LoVo (cell line): ENCODE measurements around the gene INTS1.
A peak's percentile ranks its signal among the peaks of the same experiment; 100 is the strongest.
"Not testable (repeated sequence)": the region's sequence is repeated elsewhere in the genome, so short reads cannot be mapped to it uniquely, and the experiment has no call there.

Source experiments
- DNase-seq: peaks from one replicate; pipeline ENCODE4 v3.0.0-alpha.2; 2016; ENCODE audit warnings: low spot score

Gene INTS1

DNA sequence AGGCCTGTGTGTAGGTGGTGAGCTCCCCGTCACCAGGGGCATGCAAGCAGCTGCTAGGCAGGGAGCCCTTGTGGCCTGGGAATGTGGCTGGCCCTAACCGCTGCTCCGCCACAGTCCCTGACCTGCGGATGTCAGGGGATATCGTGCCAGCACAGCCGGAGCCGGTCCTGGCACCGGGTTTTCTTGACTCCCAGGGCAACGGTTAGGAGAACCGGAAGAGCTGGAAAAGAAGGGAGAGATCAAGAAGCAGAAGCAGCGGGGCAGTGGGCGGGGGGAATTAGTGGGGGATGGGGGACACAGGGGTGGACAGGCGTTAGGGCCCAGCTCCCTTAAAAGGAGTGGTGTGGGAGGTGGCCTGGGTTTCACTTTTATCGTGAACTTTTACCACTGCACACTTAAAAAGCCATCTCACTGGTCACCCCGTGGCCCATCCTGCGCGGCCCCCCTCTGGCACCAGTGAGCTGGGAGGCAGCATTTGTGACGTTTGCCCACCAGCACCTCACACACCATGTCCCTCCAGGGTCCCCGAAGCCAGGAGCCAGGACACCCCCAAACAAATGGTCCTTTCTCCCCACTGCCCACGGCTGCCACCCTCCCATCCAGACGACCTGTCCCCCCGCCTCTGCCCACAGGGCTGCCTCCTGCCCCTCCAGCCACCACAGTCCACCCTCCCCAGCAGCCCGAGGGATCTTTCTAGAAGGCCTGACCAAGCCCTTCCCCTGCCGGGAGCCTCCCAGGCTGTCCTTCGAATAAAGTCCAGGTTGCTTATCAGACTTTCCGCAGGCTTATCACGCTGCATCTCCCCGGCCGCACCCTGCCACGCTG, 43.2 kb downstream of the INTS1 start:
- DNase-seq = no peak

DNA sequence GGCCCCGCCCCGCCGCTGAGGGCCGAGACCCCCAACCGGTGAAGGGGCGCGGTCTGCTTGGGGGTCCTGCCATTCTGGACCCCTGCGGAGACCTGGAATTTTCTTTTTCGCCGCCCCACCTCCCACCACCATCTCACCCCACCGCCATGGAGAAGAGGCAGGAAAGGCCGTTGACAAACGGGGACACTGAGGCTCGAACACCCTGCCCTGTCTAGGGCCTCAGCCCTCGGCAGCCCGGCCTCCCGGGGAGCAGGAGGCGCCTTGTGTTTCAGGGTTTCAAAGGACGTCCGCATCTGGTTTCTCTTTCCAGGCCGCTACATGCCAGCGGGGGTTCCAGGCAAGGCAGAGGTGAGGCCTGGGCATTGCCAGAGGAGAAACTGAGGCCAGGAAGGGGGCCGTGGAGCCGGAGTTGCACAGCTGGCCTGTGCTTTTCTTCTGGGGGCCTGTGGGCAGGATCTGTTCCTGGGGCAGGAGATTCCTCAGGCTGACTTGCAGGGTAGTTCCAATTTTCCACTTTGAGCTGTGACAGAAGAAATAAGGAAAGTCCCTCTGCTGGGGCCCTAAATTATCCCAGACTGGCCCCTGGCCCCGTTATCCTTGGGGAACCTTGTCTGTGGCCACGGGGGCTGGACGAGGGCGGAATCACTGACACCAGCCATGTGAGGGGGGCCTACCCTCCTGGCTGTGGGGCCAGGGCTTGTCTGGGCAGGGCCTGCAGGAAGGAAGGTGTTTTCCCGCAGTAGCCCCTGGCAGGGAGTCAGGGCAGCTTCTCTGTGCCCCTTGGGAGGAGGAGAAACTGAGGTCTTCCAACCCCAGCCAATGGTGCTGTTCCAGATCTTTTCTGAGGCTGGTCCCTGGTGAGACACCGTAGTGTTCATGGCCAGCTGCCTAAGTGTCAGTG, 44.0 kb downstream of the INTS1 start:
- no peak for DNase-seq

DNA sequence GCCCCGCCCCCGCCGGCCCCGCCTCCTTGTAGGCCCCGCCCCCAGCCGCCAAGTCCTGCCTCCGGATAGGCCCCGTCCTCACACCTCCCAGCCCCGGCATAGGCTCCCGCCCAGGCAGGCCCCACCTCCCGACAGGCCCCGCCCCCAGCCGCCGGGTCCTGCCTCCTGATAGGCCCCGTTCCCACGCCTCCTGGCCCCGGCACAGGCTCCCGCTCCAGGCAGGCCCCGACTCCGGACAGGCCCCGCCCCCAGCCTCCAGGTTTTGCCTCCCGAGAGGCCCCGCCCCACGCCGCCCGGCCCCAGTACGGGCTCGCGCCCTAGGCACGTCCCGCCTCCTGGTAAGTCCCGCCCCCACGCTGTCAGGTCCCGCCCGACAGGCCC, 44.7 kb downstream of the INTS1 start:
- DNase-seq = peak; percentile 99

DNA sequence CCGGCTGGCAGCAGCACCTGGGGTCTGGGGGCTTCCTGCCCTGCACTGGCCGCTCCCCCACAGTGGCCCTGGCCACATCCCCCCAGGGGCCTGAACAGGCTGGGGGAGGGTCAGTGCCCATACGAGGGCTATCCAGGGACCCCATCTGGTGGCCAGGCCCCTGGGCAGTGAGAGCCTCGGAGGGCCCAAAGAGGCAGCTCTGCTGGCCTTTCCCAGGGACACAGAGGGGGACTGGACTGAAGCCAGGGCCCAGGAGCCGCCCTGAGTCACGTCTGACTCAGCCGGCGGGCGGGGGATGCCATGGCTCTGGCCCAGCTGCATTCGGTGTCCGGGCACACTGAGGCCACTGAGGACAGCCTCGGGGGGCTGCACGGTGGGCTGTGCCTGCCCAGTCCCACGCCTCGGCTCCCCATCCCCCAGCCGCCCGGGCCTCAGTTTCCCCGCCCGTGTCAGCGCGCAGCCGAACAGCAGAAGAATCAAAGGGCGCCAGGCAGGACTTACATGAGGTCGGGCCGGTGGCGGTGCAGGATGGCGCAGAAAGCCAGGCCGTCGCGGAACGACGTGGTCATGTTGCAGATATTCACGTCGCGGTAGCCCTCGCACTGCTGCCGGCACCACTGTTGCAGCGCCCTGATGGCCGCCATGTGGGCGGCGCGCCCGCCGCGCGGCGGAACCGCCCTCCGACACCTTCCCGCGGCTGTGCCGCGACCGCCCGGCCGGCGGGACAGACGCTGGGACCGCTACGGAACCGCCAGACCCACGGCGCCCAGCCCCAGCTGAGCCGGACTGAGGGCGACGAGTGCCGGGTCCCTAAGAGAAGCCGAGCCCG, 45.3 kb downstream of the INTS1 start, which contains the start of gene MICALL2:
Gene MICALL2 (minus strand): TSS at position 788 of the 829 bp plus-strand sequence. CDS start 144 bp downstream, at position 644.
- peak; percentile 93 for DNase-seq

DNA sequence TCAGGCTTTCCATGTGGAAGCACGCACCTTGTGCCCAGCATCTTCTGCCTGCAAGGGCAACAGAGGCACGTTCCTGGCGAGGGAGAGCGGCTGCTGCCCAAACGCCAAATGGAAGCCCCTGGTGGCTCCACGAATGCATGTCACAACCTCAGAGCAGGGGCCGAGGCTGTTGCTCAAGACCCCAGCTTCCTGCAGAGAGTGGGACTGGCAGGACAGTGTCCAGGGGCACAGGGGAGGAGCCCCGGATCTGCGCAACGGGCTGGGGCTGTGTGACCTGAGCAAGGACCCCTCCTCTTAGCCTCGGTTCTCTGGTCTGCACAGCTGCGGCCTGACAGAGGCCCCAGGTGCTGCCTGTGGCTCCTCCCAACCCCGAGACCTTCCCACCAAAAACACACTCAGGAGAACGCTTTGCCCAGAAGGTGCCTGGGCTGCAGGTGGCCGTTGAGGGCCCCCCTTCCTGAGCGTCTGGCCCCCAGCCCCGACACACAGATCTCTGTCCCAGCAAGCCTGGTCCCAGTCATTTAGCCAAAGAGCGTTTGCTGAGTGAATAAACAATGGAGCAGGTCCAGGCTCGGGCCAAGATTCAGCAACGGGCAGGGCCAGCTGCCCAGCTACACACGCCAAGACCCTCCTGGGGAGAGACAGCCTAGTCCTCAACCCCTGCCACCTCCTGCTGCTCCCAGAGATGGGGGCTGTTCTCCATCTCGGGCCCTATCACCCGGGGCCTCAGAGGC, 46.1 kb downstream of the INTS1 start:
- DNase-seq = no peak

DNA sequence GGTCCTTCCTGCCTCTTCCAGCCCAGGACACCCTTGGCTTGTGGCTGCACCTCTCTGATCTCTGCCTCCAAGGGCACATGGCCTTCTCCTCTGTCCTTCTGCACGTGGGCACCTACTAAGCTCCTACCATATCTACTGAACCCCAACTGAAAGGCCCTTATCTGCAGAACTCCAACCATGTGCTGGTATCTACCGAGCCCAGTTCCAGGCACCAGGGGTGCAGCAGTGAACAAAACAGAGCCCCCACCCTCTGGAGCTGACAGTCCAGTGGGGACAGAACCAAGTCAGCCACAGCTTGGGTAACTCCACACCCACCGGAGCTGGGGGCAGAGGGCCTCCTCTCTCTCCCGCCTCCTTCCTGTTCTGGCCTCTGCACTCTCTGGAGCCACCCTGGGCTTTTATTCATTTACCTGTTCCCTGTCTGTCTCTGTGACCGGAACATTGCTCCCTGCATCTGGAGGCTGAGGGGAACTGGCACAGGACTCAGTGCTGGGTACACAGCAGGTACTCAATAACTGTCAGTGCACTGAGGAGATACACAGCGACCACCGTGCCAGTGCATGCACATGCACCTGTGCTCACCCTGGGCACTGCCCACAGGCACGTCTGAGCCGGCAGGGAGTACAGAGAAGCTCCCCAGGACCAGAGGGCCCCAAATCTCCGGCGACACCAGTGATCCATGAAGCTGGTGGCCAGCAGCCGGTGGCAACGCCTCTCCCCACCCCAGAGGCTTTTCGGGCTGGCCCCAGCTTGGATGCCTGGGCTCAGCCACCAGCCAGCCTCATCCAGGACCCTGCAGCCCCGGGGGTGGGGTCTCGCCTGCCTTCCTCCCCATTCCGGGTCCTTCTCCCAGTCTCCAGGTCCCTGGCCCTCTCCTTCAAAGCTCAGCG, 46.9 kb downstream of the INTS1 start:
- DNase-seq = no peak

DNA sequence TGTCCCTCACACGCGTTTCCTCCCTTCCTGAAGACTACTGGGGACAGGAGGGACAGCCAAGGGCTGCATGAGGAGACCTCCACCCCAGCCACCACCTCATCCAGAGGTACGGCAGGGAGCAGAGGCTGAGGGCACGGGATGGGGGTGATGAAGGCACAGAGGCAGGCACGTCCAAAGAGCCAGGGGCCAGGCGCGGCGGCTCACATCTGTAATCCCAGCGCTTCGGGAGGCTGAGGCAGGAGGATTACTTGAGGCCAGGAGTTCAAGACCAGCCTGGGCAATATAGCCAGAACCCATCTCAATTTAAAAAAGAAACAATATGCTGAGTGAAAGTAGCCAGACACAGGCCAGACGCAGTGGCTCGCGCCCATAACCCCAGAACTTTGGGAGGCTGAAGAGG, 48.2 kb downstream of the INTS1 start:
- DNase-seq = no peak

DNA sequence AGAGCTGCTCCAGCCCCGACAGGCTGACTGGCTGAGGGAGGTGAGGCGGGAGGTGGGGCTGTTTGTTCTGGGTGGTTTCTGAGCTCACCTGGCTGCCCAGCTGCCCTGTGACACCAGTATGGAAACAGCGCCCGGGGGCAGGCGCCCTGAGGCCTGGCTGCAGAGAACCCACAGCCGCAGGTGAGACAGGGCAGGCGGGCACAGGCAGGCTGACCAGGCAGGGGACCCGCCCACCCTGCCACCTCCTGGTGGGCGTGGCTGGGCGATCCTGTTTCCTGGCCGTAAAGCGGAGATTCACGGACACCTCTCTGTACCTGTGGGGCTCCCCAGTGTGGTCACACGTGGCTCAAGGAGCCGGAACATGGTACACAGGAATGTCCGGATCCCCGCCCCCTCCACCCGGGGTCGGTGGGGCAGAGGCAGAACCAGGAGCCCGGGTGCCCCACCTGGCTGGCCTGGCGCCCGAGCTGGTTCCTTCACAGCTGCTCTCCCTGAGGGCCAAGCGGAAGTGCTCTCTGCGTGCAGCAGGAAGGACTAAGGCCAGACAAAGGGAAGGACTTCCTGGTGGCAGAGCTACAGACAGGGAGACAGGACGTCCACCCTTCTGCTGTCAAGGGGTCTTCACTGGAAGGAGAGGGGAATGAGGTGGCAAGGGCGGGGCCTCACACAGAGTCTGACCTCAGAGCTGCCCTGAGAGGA, 48.8 kb downstream of the INTS1 start:
- peak; percentile 41 for DNase-seq

DNA sequence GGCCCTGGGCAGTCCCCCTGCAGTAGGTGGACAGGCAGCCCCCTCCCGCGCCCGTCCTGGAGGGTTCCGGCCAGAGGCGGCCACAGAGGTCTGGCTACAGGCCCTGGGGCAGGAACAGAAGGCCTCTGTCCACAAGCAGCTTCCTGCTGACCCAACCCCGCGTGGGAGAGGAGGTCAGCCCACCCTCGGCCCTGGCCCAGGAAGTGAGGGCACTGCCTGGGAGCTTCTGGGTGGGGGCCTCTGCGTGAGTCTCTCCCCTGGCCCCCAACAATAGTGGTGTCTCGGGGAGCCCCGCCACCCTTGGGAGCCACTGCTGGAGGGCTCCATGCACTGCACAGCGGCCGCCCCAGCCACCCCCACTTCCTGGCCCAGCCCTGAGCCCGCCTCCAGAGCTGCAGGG, 49.6 kb downstream of the INTS1 start:
- no peak for DNase-seq

DNA sequence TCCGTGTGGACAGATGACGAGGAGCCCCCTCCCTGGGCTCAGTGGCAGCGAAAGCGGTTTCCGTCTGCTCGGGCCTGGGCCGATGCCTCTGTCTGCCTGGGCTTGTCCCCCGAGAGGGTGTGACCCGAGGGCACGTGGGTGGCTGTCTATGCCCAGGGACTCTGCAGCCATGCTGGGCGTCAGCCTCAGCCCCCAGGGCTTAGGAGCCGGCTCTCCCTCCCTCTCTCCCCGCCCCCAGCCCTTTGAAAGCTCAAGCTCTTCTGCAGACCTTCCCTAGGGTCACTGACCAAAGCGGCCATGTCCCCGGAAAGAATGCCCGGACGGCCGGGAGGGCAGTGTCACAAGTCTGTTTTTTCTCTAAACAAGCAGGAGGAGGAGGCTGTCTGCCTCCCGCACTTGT, 52.0 kb downstream of the INTS1 start:
- no peak for DNase-seq

DNA sequence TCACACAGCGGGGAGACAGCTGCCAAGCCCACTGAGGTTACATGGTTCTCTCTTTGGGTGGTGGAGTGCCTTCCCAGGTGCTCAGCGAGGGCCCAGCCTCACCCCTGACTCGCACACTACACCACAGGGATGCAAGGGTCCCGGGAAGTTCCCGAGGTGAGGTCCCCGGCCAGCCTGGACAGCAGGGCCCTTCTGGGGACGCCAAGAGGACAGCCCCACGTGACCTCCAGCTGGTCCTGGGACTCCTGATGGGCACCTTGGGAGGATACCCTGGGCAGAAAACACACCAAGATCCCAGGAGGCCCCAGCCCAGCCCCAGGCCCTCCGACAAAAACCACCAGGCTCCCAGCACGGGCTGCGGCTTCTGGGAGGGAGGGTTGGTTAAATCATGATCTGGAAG, 53.2 kb downstream of the INTS1 start:
- DNase-seq = no peak

DNA sequence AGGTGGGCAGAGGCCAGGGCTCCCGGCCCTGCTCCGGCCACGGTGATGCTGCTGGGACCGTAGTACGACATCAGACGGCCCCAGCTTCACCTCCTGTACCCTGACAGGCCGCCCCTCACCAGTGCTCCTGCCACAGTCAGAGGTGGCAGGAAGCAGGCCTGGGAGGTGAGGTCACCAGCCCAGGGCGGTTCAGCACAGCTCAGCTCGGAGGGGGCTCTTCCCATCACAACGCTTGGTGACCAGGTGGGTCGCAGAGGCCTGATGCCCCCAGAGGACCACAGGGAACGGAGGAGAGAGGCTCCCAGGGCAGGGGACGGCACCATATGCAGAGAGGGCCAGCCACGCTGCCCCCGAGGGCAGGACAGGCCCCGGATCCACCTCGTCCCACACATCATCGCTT, 53.8 kb downstream of the INTS1 start:
- no peak for DNase-seq

DNA sequence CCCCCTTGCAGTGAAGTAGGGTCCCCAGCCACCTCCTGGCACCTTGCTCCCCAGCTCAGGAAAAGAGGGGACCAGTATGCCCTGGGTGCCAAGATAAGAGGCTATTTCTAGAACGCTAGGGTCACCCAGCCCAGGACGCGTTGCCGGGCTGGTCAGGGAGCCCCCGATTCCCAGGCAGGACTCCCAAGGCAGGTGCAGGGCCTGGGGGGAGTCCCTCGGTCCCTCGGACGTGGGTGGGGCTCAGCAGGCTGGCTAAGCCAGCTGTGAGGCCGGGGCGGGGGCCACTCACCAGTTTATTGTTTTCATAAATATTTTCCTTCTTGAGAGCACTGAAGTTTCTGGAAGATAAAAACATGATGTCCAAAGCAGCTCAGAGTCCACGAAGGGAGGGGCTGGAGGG, 54.2 kb downstream of the INTS1 start:
- no peak for DNase-seq

DNA sequence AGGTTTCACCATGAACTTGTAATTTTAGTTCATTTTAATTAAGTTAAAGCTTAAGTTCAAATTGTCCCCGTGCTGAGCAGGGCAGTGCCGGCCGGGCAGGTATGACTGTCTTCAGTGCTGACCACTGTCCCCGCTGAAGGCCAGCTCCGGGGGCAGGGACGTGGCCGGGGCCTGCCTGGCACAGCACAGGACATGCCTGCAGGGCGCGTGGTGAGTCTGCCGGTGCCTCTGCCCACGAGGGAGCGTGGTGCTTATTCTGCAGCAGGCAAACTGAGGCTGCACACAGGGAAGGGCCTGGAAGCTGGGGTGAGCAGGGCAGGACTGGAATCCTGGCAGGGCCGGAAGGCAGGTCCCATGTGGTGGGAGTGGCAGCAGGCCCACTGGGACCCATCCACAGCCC, 54.7 kb downstream of the INTS1 start:
- DNase-seq = no peak

DNA sequence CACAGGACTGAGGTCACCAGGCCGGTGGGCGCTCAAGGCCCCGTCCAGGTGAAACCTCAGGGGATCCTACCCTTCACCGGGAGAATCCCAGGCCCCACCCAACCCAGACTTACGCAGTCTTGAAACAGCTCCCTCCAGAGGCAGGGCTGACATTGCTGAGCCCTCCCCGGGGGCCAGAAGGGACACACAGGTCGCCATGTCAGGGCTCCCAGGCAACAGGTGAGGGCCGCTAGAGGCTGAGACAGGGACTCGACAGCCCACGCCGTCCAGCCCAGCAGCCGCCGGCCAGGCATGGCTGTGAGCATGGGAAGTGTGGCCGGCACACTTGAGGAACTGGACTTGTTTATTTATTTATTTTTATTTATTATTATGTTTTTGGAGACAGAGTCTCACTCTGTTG, 55.2 kb downstream of the INTS1 start:
- no peak for DNase-seq

DNA sequence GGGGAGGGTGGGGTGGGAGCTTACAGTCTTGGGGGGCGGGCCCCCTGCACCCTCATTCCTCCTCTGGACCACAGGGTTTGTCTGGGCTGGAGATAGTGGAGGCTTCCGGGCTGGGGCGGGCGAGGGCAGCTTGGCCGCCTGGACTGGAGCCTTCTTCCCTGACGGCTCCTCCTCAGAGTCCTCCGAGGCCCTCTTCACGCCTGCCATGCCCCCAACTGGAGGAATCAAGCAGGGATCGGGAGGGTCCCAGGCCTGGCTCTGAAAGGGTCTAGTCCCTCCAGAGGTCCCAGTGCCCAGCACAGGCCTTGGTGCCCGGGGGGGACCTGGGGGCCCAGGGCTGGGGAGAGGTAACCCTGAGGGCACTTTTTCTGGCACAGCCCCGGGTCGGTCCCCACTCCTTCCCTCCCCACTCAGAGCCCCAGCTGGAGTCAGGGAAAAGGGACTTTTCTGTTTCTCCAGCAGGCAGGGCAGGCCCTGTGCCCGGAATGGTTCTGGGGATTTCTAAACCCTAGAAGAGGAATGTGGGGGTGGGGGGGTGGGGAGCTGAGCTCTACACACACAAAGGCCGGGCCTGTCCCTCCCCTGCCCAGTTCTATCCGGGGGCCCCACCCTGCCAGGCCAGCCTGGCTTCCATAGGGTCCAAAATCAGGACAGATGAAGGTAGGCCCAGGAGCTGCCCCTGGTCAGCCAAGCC, 56.5 kb downstream of the INTS1 start:
- no peak for DNase-seq

DNA sequence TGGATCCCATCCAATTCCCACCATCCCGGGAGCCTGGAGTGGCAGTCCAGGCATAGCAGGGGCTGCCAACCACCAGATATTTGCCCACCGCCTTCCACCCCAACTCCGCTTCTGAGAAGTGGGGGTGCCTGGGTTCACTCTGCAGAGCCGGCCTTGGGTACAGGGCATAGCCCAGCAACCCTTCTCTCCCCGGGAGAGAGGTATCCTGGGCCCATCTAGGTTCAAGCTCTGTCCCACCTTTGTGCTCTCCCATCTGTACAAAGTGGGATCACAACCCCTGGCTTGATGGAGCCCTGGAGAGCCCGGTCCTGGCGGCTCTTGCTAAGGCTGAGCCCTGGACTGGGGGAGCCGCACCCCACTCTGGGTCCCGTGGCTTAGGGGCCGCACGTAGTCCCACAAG, 57.1 kb downstream of the INTS1 start:
- DNase-seq = no peak

DNA sequence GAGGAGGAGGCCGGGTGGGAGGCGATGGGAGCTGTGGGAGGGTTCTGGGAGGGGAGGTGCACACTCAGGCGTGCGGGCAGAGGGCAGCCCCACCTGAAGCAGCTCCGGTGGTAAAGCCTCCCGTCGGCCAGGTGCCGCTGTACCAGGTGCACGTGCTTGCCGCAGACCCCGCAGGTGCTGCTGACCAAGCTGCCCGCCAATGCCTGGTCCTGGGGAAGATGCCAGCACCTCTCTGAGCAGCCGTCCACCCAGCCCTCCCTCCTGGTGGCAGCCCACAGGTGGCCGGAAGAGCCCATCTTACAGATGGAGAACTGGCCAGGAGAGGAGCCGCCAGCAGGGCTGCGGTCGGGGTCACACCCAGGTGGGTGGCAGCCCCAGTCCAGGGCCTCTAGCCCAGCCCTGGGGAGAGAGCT, 57.6 kb downstream of the INTS1 start:
- no peak for DNase-seq

DNA sequence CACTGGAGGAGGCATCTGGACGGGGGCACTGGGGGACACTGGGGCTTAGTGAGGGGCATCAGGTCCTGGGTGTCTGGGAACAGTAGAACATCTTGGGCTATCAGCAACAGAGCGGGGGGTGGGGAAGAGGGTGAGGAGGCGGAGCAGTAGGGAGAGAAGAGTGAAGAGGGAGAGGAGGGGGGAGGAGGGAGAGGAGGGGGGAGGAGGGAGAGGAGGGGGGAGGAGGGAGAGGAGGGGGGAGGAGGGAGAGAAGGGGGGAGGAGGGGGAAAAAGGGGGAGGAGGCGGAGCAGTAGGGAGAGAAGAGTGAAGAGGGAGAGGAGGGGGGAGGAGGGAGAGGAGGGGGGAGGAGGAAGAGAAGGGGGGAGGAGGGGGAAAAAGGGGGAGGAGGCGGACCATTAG, 58.2 kb downstream of the INTS1 start:
- not testable (repeated sequence) for DNase-seq
